ENCODE measurements around the gene GAB3.

Gene GAB3

DNA sequence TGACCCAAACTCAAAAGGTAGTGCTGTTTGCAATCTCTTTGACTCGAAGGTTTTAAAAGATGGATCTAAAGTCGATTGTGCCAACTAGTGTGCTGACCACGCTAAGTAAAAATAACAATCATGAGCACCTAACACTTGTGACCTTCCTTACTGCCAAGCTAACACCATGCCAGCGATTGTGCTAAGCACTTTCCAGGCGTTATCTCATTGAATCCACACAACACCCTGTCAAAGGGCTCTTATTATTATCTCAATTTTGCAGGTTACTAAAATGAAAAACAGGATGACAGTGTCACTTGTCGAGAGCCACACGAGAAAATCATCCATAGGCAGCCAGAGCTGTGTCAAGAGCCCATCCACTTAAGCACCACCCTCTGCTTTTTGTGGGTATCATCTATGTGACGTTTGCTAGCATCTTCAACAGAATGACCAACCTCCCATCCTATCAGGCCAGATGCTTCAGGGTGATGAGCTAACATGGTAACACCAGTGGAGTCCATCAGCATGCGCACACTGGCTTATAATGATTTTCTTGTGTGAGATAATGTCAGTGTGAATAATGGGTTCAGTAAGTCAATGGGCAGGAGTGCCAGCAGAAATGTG is 893 bp upstream of the GAB3 start:
- H3K27ac ChIP-seq (ENCODE audit: insufficient read depth in 1 of 2, low read depth in 1 of 2, low read length in 2 of 2, poor library complexity in 1 of 2, severe bottlenecking in 2 of 2) = peak overlapping the region in 1 of 2 experiments; percentile 70
- DNase-seq = peak; percentile 33 to 77 (median 64)
- peaks cover 0 to 2% (median 0%) of the 10 kb centered on the region in 5 experiments for H3K27me3 ChIP-seq (replicated peaks in 2 of 5; ENCODE audit: control insufficient read depth in 4 of 5, insufficient read depth in 5 of 5, low read length in 4 of 5)
- peaks cover 11 to 31% (median 19%) of the 10 kb centered on the region in 4 experiments for H3K4me1 ChIP-seq (ENCODE audit: control extremely low read depth in 1 of 4, control insufficient read depth in 4 of 4, insufficient read depth in 4 of 4, low read length in 3 of 4)
- H3K36me3 ChIP-seq (ENCODE audit: control insufficient read depth in 4 of 4, insufficient read depth in 4 of 4, low read length in 3 of 4) = no peaks in the 10 kb centered on the region
- WGBS (ENCODE audit: insufficient coverage) = 54% methylated on average over 6 of the region's 9 CpGs
- peak overlapping the region in 6 of 7 experiments; percentile 57 to 77 (median 68) for H3K4me3 ChIP-seq (ENCODE audit: control insufficient read depth in 1 of 7, extremely low read depth in 1 of 7, insufficient read depth in 4 of 7, low read depth in 2 of 7, low read length in 6 of 7)
- no peaks in the 10 kb centered on the region for H3K9me3 ChIP-seq (ENCODE audit: control extremely low read depth in 1 of 5, control insufficient read depth in 4 of 5, insufficient read depth in 2 of 5, low read depth in 1 of 5, low read length in 4 of 5)
- ChIA-PET CTCF (interaction anchor here (1.2 to 6.8 kb wide), 4 partner anchors 10 to 34 kb away, joined by 3 to 69 read pairs (median 34); partner anchors contain the start of gene DKC1), POLR2A (no interaction called here)

DNA sequence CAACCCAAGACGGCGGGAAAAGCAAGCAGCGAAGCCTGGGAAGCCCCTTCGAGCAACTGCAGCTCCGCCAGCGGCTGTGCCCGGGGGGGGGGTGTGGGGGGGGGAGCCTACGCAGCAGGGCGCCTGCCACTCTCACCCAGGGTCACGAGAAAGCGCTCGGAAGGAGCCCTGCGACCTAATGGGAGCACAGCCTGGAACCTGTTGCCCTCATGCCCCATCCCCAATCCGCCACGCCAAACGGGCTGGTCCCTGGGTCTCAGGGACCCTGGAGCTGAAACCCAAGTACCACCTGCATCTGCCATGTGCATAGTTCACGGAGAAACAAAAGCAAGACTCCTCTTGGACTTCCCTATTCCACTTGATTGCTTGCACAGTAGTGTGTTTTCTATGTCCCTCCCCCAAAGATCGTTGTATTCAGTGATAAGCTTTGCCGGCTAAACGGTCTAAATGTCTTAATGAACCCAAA is 359 bp upstream of the GAB3 start:
- peaks cover 0 to 2% (median 0%) of the 10 kb centered on the region in 5 experiments for H3K27me3 ChIP-seq (replicated peaks in 2 of 5; ENCODE audit: control insufficient read depth in 4 of 5, insufficient read depth in 5 of 5, low read length in 4 of 5)
- H3K27ac ChIP-seq (ENCODE audit: insufficient read depth in 1 of 2, low read depth in 1 of 2, low read length in 2 of 2, poor library complexity in 1 of 2, severe bottlenecking in 2 of 2) = peak overlapping the region in 1 of 2 experiments; percentile 70
- DNase-seq = peak in 2 of 3 donors; percentile 68 to 78
- ChIA-PET CTCF (interaction anchor here (0.8 to 6.8 kb wide), 6 partner anchors 11 to 89 kb away, joined by 3 to 69 read pairs (median 10); partner anchors contain the start of gene DKC1), POLR2A (interaction anchor here (1.3 kb wide), 1 partner anchor 12 kb away, joined by 6 read pairs; the partner anchor contains the start of gene DKC1)
- H3K4me3 ChIP-seq (ENCODE audit: control insufficient read depth in 1 of 7, extremely low read depth in 1 of 7, insufficient read depth in 4 of 7, low read depth in 2 of 7, low read length in 6 of 7) = peak overlapping the region; percentile 42 to 77 (median 70)
- no peaks in the 10 kb centered on the region for H3K36me3 ChIP-seq (ENCODE audit: control insufficient read depth in 4 of 4, insufficient read depth in 4 of 4, low read length in 3 of 4)
- no peaks in the 10 kb centered on the region for H3K9me3 ChIP-seq (ENCODE audit: control extremely low read depth in 1 of 5, control insufficient read depth in 4 of 5, insufficient read depth in 2 of 5, low read depth in 1 of 5, low read length in 4 of 5)
- H3K4me1 ChIP-seq (ENCODE audit: control extremely low read depth in 1 of 4, control insufficient read depth in 4 of 4, insufficient read depth in 4 of 4, low read length in 3 of 4) = peaks cover 11 to 35% (median 19%) of the 10 kb centered on the region in 4 experiments
- WGBS (ENCODE audit: insufficient coverage) = 34% methylated on average over 8 of the region's 20 CpGs

DNA sequence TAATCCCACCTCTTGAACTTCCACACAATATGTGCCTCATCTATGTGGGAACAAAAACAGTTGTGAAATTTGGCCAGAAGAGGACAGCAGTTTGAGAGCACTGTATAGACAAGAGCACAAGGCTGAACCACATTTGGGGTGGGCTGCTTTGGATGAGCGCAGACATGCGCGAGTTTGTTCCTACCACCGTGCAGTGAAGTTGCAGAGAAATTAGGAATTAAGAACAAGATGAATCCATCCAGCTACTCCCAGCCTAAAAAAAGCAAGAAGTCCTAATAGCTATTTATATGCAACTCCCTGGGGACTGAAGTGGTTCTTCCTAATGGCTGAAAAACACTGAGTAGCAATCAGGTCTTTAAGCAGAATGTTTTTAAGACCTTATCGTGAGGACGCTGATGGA is 1.0 kb downstream of the GAB3 start:
- Histone ChIP-seq H3K27me3 (replicated peaks in 2 of 5; ENCODE audit: control insufficient read depth in 4 of 5, insufficient read depth in 5 of 5, low read length in 4 of 5) (peaks cover 0 to 2% (median 0%) of the 10 kb centered on the region in 5 experiments), H3K27ac (ENCODE audit: insufficient read depth in 1 of 2, low read depth in 1 of 2, low read length in 2 of 2, poor library complexity in 1 of 2, severe bottlenecking in 2 of 2) (peak overlapping the region in 1 of 2 experiments; percentile 71), H3K9me3 (ENCODE audit: control extremely low read depth in 1 of 5, control insufficient read depth in 4 of 5, insufficient read depth in 2 of 5, low read depth in 1 of 5, low read length in 4 of 5) (no peaks in the 10 kb centered on the region), H3K4me1 (ENCODE audit: control extremely low read depth in 1 of 4, control insufficient read depth in 4 of 4, insufficient read depth in 4 of 4, low read length in 3 of 4) (peaks cover 11 to 35% (median 19%) of the 10 kb centered on the region in 4 experiments), H3K36me3 (ENCODE audit: control insufficient read depth in 4 of 4, insufficient read depth in 4 of 4, low read length in 3 of 4) (no peaks in the 10 kb centered on the region), H3K4me3 (ENCODE audit: control insufficient read depth in 1 of 7, extremely low read depth in 1 of 7, insufficient read depth in 4 of 7, low read depth in 2 of 7, low read length in 6 of 7) (peak overlapping the region in 6 of 7 experiments; percentile 70 to 79 (median 75))
- ChIA-PET POLR2A (interaction anchor here (1.3 kb wide), 1 partner anchor 13 kb away, joined by 6 read pairs; the partner anchor contains the start of gene DKC1), CTCF (interaction anchor here (1.0 to 6.8 kb wide), 9 partner anchors 9 to 89 kb away, joined by 3 to 69 read pairs (median 4); partner anchors contain the start of gene DKC1)
- 23% methylated on average over 4 of the region's 6 CpGs for WGBS (ENCODE audit: insufficient coverage)
- DNase-seq = no peak

DNA sequence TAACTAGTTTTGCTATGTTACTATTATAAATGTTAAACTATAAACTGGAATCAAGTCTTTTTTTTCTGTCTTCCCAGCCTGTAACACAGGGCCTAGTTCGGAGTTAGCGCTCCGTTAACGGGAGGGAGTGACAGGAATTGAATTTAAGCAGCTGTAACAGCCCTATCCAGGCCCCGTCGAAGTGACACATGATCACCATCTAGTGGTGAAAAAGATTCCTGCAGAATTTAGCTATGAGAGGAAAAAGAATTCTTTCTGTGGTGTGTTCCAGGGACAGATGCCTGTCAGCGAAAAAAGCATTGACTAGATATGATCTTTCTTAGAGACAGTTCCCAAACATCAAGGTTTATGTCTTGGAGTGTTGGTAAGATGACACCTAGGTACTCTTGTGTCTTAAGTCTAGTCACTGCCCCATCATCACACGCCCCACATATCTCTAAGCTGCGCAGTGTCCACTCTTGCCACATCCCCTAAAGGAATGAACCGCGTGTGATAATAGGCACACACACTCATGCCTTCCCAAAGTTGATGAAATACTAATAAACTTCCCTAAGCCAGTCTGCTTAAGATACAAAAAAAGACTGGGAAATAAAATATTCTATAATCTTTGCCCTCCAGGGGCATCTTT is 2.1 kb downstream of the GAB3 start:
- CTCF ChIA-PET = interaction anchor here (0.8 to 6.8 kb wide), 17 partner anchors 10 to 92 kb away, joined by 3 to 69 read pairs (median 5); partner anchors contain the start of genes DKC1 and SMIM9
- peaks cover 0 to 2% (median 0%) of the 10 kb centered on the region in 5 experiments for H3K27me3 ChIP-seq (replicated peaks in 2 of 5; ENCODE audit: control insufficient read depth in 4 of 5, insufficient read depth in 5 of 5, low read length in 4 of 5)
- H3K4me1 ChIP-seq (ENCODE audit: control extremely low read depth in 1 of 4, control insufficient read depth in 4 of 4, insufficient read depth in 4 of 4, low read length in 3 of 4) = peaks cover 11 to 35% (median 19%) of the 10 kb centered on the region in 4 experiments
- POLR2A ChIA-PET = interaction anchor here (1.1 to 1.5 kb wide), 2 partner anchors 11 to 31 kb away, joined by 3 to 8 read pairs; no protein-coding TSS in a partner anchor
- peak overlapping the region in 1 of 2 experiments; percentile 40 for H3K27ac ChIP-seq (ENCODE audit: insufficient read depth in 1 of 2, low read depth in 1 of 2, low read length in 2 of 2, poor library complexity in 1 of 2, severe bottlenecking in 2 of 2)
- DNase-seq = peak; percentile 59 to 77 (median 72)
- no peaks in the 10 kb centered on the region for H3K9me3 ChIP-seq (ENCODE audit: control extremely low read depth in 1 of 5, control insufficient read depth in 4 of 5, insufficient read depth in 2 of 5, low read depth in 1 of 5, low read length in 4 of 5)
- no peaks in the 10 kb centered on the region for H3K36me3 ChIP-seq (ENCODE audit: control insufficient read depth in 4 of 4, insufficient read depth in 4 of 4, low read length in 3 of 4)
- 38% methylated on average over 6 of the region's 11 CpGs for WGBS (ENCODE audit: insufficient coverage)
- peak overlapping the region in 3 of 7 experiments; percentile 2 to 77 (median 75) for H3K4me3 ChIP-seq (ENCODE audit: control insufficient read depth in 1 of 7, extremely low read depth in 1 of 7, insufficient read depth in 4 of 7, low read depth in 2 of 7, low read length in 6 of 7)

DNA sequence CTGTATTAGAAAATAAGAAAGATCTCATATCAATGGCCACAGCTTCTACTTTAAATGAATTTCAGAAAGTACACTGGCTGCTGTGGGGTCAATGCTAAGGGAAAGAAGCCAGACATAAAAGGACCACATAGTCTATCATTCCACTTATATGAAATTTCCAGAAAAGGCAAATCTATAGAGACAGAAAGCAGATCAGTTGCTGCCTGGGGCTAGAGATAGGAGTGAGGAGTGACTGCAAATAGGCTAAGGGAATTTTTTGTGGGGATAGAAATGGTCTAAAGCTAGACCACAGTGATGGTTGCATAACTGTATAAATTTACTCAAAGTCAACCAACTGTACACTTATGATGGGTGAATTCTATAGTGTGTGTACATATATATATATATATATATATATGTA is 8.3 kb downstream of the GAB3 start:
- Histone ChIP-seq H3K36me3 (ENCODE audit: control insufficient read depth in 4 of 4, insufficient read depth in 4 of 4, low read length in 3 of 4) (no peaks in the 10 kb centered on the region), H3K4me1 (ENCODE audit: control extremely low read depth in 1 of 4, control insufficient read depth in 4 of 4, insufficient read depth in 4 of 4, low read length in 3 of 4) (peaks cover 12 to 44% (median 24%) of the 10 kb centered on the region in 4 experiments), H3K4me3 (ENCODE audit: control insufficient read depth in 1 of 7, extremely low read depth in 1 of 7, insufficient read depth in 4 of 7, low read depth in 2 of 7, low read length in 6 of 7) (no peak overlapping the region), H3K9me3 (ENCODE audit: control extremely low read depth in 1 of 5, control insufficient read depth in 4 of 5, insufficient read depth in 2 of 5, low read depth in 1 of 5, low read length in 4 of 5) (no peaks in the 10 kb centered on the region), H3K27me3 (replicated peaks in 2 of 5; ENCODE audit: control insufficient read depth in 4 of 5, insufficient read depth in 5 of 5, low read length in 4 of 5) (no peaks in the 10 kb centered on the region), H3K27ac (ENCODE audit: insufficient read depth in 1 of 2, low read depth in 1 of 2, low read length in 2 of 2, poor library complexity in 1 of 2, severe bottlenecking in 2 of 2) (no peak overlapping the region)
- no peak for DNase-seq
- CTCF ChIA-PET = interaction anchor here (1.3 to 1.7 kb wide), 2 partner anchors 17 to 97 kb away, joined by 3 to 5 read pairs; no protein-coding TSS in a partner anchor
- POLR2A ChIA-PET = no interaction called here

DNA sequence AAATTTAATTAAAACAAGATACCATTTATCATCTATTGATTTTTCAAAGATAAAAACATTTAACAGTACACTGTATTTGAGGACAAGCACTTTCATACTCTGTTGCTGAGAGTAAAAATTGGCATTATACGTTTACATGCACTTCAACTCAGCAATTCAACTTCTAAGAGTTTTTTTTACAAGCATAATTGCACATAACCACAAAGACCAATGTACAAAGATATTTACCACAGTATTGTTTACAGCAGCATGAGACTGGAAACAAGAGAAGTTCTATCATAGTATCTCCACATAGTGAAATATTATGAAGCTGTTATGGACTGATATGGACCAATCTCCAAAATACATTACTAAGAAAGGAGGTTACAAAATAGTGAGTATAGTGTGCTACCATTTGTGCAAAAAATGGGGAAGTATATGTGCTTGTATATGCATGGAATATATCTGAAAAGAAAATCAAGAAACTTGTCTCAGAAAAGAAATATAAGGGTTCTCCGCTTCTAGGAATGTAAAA is 10.9 kb downstream of the GAB3 start:
- ChIA-PET POLR2A (no interaction called here), CTCF (interaction anchor here (1.4 to 1.5 kb wide), 4 partner anchors 8 to 10 kb away, joined by 4 to 8 read pairs (median 7); no protein-coding TSS in a partner anchor)
- Histone ChIP-seq H3K36me3 (ENCODE audit: control insufficient read depth in 4 of 4, insufficient read depth in 4 of 4, low read length in 3 of 4) (no peaks in the 10 kb centered on the region), H3K4me1 (ENCODE audit: control extremely low read depth in 1 of 4, control insufficient read depth in 4 of 4, insufficient read depth in 4 of 4, low read length in 3 of 4) (peaks cover 28 to 64% (median 45%) of the 10 kb centered on the region in 4 experiments), H3K4me3 (ENCODE audit: control insufficient read depth in 1 of 7, extremely low read depth in 1 of 7, insufficient read depth in 4 of 7, low read depth in 2 of 7, low read length in 6 of 7) (no peak overlapping the region), H3K27ac (ENCODE audit: insufficient read depth in 1 of 2, low read depth in 1 of 2, low read length in 2 of 2, poor library complexity in 1 of 2, severe bottlenecking in 2 of 2) (no peak overlapping the region), H3K9me3 (ENCODE audit: control extremely low read depth in 1 of 5, control insufficient read depth in 4 of 5, insufficient read depth in 2 of 5, low read depth in 1 of 5, low read length in 4 of 5) (no peaks in the 10 kb centered on the region), H3K27me3 (replicated peaks in 2 of 5; ENCODE audit: control insufficient read depth in 4 of 5, insufficient read depth in 5 of 5, low read length in 4 of 5) (peaks cover 0 to 5% (median 0%) of the 10 kb centered on the region in 5 experiments)
- 62% methylated on average over 2 of the region's 2 CpGs for WGBS (ENCODE audit: insufficient coverage)
- DNase-seq = peak in 2 of 3 donors; percentile 38 to 63
